Measurements from ENCODE around the gene STK36.

STK36 gene

GRCh38 chr2:218663901-218664300 is 8.0 kb upstream of the STK36 start:
- no peak for DNase-seq

GRCh38 chr2:218664653-218665052 is 7.2 kb upstream of the STK36 start:
- DNase-seq: no peak

GRCh38 chr2:218671097-218671653 is 711 bp upstream of the STK36 start:
- peak in 1 of 2 experiments; percentile 60 for DNase-seq

GRCh38 chr2:218679119-218679518 is 7.2 kb downstream of the STK36 start:
- DNase-seq: no peak

- DNase-seq: no peak
Observed at GRCh38 chr2:218680061-218680460, 8.2 kb downstream of the STK36 start.

- peak; percentile 40 to 79 for DNase-seq
Observed at GRCh38 chr2:218687400-218688060, 15.6 kb downstream of the STK36 start.

- DNase-seq: no peak
Observed at GRCh38 chr2:218691234-218691633, 19.3 kb downstream of the STK36 start.

- no peak for DNase-seq
Observed at GRCh38 chr2:218694405-218695145, 22.7 kb downstream of the STK36 start.

GRCh38 chr2:218698885-218699284 is 27.0 kb downstream of the STK36 start:
- no peak for DNase-seq

GRCh38 chr2:218701806-218702205 is 29.9 kb downstream of the STK36 start:
- DNase-seq: no peak

- DNase-seq: no peak
Observed at GRCh38 chr2:218703341-218703740, 31.5 kb downstream of the STK36 start.

GRCh38 chr2:218708086-218708485 is 36.2 kb downstream of the STK36 start:
- DNase-seq: no peak

GRCh38 chr2:218709908-218710307 is 38.0 kb downstream of the STK36 start:
- no peak for DNase-seq

- no peak for DNase-seq
Observed at GRCh38 chr2:218710334-218710686, 38.4 kb downstream of the STK36 start.

- peak; percentile 78 to 90 for DNase-seq
Observed at GRCh38 chr2:218710687-218711549, 39.0 kb downstream of the STK36 start, which contains the start of gene TTLL4. TSS of gene TTLL4 (plus strand) at chr2:218710835. CDS start at chr2:218737677, 26,842 bp downstream.

GRCh38 chr2:218711550-218711929 is 39.7 kb downstream of the STK36 start:
- DNase-seq: peak in 1 of 2 experiments; percentile 49

- DNase-seq: no peak
Observed at GRCh38 chr2:218713922-218714321, 42.0 kb downstream of the STK36 start.

GRCh38 chr2:218716070-218716469 is 44.2 kb downstream of the STK36 start:
- DNase-seq: no peak

GRCh38 chr2:218717262-218717661 is 45.4 kb downstream of the STK36 start:
- no peak for DNase-seq

- no peak for DNase-seq
Observed at GRCh38 chr2:218718058-218718457, 46.2 kb downstream of the STK36 start.

GRCh38 chr2:218719457-218719856 is 47.6 kb downstream of the STK36 start:
- no peak for DNase-seq

- no peak for DNase-seq
Observed at GRCh38 chr2:218720048-218721041, 48.5 kb downstream of the STK36 start.

All from SW 1271 (cell line).